NCI-H510A (cell line): ENCODE measurements around the gene PPM1L.
"Not testable (repeated sequence)": the region's sequence is repeated elsewhere in the genome, so short reads cannot be mapped to it uniquely, and the experiment has no call there.

Experiments used
- DNase-seq: peaks from one replicate; lab custom pipeline; 2025; lab: John Stamatoyannopoulos, UW

Gene PPM1L

DNA sequence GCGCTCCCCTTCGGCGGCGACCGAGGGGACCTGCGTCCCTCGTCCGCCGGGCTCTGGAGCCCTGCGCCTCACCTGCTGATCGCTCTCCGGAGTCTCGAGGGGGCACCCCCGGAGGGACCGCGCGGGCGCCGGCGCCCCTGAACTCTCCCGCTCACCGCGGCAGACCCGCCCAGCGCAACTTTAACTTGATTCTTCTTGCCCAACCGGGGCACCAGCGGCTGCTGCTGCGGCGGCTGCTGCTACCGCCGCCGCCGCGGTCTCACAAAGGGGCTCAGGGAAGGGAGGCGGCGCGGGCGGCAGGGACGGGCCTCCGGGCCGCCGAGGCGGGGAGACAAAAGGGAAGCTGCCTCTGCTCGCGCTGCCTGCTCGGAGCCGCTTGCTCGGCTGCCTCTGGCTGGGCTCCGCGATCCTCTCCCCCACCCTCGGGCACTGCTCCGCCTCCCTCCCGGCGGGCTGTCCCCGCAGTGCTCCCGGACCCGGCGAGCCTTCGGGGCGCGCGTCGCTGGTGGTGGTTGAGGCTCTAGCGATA lies at the start of gene PPM1L:
TSS of gene PPM1L (plus strand) at position 456 of the 529 bp plus-strand sequence.
- DNase-seq, result no peak

DNA sequence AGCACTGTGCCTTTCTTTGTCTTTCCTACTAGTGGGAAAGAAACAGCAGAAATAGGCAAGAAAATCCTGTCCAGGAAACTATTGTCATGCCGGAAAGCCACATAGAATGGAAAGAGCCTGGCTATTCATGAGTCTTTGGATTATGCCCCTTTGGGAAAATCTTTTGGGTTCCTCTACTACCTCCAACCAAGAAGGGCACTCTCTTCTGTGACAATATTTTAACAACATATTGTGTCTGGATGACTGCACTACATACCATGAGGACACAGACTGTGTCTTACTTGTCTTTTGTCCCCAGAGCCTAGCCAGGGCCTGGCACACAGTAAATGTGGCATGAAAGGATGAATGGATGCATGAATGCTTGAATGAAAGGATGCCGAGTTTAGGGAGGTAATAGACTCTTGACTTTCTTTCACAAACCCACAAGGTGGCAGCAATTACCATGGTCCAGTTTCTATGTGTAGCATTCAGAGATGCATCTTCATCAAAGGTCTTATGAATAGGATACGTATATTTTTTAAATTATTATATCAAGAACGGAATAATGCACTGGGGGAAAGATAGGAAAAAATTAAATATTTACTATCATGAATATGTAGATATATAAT lies 48.7 kb upstream of the PPM1L start:
- DNase-seq, result peak; percentile 29

DNA sequence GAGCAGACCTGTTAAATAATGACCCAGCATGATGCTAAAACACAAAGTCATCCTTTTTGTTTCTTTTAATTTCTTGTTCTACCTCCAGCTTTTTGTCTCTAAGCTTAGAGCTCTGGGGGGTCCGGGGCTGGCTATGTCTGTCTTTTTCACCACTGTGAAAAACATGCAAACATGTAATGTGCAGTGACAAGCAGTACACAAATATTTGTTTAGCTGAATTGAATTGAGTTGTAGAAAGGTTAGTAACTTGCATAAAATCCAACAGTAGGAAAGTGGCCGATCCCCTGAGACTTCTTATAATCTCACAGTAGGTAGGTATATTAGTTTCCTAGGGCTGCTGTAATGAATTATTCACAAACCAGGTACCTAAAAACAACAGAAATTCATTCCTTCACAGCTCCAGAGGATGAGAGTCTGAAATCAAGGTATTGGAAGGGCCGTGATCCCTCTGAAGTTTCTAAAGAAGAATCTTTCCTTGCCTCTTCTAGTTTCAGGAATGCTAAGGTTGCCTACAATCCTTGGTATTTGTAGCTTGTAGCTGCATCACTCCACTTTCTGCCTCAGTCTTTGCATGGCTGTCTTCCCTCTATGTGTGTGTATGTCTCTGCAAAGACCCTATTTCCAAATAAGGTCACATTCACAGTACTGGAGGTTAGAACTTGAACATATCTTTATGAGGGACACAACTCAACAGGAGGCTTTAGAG lies 46.4 kb upstream of the PPM1L start:
- no peak for DNase-seq

DNA sequence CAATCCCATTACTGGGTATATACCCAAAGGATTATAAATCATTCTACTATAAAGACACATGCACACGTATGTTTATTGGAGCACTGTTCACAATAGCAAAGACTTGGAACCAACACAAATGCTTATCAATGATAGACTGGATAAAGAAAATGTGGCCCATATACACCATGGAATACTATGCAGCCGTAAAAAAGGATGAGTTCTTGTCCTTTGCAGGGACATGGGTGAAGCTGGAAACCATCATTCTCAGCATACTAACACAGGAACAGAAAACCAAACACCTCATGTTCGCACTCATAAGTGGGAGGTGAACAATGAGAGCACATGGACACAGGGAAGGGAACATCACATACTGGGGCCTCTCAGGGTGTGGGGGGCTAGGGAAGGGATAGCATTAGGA lies 42.9 kb upstream of the PPM1L start:
- not testable (repeated sequence) for DNase-seq

DNA sequence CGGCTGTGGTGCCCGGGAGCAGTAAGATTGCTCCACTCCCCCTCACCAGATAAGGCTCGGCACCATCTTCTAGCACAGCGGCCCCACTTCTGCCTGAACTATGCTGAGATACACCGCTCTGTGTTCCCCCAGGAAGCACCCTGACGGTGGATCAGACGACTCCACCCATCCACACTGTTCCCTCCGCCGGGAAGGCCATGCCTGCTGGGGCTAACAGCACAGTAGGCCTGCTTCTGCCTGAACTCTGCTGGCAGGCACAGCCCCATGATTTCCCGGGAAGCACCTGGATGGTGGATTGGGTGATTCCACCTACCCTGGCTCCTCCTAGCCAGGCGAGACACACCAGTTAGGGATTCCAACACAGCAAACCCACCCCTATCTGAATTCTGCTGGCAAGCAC lies 36.3 kb upstream of the PPM1L start:
- DNase-seq, result no peak

DNA sequence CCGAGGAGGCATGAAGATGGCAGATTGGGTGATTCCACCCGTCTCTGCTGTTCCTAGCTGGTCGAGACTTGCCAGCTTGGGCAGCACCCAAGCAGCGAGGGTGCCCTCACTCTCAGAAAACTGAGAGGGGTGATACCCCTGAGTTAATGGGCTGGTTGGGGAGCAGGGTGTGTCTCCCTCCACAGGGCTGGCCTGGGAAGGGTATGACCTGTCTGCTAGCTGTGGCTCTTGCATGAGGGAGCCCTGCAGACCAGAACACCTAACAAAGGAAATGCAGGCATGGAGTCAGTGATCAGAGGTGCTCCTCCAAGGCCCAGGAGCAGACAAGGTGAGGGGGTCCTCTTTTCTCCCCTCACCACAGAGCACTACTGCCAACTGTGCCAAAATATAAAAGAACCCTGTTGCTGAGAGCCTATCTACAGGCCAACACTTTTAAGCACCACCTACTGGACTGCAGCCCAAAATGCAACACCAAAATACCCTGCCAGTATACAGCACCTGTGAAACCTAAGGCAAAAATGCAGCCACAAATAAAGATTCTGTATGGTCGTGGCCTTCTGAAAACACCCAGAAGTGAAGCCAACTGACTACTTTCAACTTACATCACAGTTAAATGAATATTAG lies 35.8 kb upstream of the PPM1L start:
- no peak for DNase-seq

DNA sequence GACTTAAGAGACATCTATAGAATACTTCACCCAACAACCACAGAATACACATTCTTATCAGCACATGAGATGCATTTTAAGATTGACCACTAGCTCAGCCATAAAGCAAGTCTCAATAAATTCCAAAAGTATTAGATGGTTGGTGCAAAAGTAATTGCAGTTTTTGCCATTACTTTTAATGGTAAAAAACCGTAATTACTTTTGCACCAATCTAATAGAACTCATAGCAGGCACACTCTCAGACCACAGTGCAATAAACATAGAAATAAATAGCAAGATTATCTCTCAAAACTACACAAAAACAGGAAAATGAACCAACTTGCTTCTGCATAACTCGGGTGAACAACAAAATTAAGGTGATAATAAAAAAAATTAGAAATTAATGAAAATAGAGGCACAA lies 33.7 kb upstream of the PPM1L start:
- no peak for DNase-seq

DNA sequence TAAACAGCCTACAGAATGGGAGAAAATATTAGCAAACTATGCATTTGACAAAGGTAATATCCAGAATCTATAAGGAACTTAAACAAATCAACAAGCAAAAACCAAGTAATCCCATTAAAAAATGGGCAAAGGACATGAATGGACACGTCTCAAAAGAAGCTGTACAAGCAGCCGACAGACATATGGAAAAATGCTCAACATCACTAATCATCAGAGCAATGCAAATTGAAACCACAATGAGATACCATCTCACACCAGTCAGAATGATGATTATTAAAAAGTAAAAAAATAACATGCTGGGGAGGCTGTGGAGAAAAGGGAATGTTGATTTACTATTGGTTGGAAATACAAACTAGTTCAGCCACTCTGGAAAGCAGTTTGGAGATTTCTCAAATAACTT lies 30.7 kb upstream of the PPM1L start:
- no peak for DNase-seq

DNA sequence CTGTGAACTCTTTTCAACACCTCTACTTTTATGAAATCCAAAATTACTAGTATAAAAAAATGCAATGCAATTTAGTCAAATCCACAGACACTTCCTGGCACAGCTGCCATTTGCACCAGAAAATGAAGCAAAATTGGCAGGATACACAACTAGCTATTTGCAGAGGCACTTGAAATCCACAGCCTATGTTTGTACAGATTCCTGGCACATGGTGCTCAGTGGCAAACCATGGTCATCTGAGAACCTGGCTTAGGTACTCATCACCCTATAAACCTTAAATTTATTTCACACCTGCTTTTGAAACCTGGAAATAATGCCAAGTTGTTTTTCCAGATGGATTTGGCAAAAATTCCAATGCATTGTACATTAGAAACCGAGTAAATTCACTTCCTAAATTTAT lies 20.2 kb upstream of the PPM1L start:
- no peak for DNase-seq

DNA sequence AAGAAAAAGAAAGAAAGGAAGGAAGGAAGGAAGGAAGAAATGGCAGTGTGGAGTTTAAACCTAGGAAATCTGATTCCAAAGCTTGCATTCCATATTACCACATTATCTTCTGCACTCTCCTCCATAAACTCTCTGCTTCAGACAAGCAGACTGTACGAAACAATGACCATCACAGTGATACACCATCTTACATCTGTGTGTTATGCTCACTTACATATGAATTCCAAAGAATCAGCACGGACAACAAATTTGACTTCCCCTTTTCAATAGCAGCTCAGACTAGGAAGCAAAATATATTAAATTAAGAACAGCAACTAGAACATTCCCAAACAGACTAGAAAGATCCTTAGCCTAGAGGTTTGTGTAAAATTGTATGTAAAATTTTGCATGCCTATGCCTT lies 18.0 kb upstream of the PPM1L start:
- DNase-seq, result no peak

DNA sequence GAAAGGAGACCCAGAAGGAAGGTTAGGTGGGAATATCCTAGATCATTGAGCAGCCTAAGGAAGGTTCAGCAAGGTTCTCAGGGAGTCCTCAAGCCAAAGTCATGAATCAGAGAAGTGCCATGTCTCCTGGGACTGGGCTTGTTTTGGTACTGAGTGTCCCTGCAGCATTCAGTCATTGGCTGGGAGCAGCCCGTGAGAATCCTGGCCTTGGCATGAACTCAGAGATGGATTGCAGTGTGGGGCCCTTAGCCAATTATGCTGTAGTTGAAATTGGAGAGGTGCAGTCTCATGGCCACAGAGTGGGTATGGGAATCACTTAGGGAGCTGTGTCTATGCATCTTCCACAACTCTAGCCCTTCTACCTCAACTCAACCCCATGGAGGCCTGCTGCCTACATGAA lies 17.0 kb upstream of the PPM1L start:
- DNase-seq, result no peak

DNA sequence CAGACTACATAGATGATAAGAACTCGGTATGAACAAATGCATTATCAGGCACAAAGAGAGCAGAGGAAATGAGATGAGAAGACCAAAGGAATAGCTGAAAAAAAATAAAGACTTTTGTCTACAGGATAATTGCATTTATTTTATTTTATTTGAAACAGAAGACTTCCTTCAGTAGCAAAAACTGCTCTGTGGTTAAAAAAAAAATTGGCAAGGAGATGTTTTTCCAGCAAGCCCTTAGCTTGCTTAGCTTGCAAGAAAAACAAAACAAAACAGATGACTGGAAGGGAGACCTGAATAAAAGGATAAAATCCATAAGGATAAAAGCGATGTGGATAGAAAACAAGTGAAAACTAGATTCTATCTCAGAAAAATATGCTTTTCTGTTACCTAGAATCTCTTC lies 9.1 kb upstream of the PPM1L start:
- no peak for DNase-seq

DNA sequence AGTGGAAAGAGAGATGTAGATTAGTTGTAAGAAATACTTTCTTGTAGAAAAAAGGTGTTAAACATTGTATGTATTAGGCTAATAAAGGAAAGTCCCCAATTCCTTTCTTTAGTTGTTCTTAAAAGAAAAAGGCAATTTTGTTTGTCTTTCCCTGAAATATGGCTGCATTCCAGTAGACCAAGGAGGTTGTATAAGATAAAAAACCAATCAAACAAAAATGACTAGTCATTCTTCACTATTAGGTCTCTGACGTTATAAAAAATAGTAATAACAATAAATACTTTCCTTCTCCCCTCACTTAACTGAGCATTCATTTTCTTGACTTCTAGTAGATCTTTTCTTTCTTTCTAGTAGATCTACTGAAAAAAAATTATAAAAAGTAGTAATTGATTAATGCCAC lies 8.6 kb upstream of the PPM1L start:
- DNase-seq, result no peak

DNA sequence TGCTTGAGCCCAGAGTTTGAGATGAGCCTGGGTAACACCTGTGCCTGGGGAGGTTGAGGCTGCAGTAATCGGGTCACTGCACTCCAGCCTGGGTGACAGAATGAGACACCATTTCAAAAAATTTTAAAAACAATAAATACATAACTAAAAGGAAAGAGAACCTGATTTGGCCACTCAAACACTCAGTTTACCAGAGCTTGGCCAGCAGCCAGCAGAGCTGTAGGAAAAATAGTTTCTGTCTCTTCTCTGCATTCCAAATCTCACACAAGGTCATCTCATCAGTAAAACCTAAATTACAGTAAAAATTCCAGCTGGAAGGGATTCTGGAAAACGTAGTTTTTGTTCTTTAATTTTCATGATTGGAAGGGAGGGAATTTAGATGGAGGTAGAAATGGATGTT lies 7.8 kb upstream of the PPM1L start:
- no peak for DNase-seq

DNA sequence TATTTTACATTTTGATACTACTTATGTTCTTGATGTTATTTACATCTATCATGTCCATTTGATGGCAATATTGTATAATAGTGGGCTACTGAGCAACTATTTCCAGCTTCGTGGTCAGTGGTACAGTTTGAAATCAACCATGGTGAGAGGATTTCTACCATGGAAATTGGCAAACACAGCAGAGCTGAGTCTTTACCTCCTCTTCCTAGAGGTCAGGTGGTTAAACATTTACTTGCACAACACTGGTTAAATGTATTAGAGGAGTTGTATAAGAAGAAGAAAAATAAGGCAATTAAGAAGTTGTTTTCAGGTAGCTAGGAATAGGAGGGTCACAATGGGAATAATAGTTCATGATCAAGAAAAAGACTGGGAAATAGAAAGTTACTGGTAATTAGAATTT lies 7.2 kb upstream of the PPM1L start:
- DNase-seq, result no peak

DNA sequence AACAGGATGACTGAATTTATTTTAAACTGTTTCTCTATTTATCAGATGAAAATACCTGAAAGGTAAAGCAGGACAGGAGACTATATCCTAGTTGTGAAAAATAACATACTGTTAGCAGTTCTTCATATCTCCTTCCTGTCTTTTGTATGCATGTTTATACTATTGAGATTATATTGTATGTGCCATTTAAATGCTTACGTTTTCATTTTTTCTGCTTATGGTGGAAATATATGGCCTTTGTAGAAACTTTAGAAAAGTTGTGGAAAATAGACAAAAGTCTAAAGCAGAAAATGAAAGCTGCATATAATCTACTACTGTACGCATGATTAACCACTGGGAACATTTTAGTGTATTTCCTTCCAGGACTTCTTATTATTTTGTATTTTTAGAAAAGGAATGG lies 2.1 kb upstream of the PPM1L start:
- DNase-seq, result no peak

DNA sequence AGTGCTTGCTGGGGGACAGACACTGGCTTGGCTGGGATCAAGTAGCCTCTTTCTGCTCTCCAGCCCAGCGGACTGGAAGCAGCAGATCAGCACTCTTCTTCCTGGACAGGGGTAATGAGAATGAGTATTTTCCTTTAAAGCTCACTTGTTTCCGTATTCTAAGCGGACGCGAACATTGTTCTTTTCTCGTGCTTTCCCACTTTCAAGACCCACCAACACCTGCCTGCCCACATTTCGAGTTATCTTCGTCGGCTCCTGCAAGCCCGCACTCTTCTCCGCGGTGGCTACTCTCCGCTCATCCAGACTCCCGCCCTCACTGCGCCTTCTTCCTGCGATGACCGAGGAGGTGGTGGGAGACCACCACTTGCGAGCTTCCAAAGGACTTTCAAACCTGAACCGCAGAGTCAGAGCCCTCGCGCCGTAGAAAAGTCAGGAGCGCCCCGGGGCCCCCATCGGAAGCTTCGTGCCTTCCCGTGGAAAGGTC lies 1.6 kb upstream of the PPM1L start:
- DNase-seq, result no peak

DNA sequence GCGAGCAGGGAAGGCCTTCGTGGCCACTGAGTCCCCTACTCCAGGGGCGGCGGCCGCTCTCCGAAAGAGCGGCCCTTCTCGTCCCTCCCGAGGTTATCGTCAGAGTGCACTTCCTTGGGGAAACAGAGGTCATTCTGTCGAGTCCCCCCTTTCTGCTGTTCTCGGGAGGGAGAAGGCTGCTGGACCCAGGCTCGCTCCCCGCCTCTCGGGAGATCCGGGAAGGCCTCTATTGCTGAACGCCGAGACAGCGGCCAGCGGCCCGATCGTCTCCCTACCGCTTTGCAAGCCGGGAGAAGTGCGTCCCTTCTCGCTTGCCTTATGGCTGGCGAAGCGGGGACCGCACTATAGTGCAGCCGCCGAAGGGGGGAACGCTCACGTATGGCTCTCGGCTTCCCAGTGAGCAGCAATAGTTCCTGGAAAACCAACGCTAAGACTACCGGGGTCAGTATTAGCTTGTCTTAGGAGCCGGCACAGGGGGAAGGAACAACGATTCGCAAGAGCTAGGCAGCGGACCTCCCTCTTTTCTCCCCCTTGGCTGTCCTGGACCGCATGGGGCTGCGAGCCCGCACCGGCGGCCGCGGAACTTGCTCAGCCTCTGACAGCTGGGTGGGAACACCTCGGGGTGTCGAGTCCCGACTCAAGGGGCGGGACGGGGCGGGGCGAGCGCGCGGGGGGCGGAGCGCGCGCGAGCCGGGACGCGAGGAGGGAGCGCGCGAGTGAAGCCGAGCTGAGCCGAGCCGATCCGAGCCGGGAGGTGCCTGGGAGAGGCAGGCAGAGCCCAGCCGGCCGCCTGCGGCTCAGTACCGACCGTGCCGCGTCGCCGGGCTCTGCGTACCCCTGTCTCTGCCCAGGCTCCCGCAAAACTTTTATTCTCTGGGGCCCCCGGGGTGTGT lies 930 bp upstream of the PPM1L start:
- DNase-seq, result peak; percentile 83

DNA sequence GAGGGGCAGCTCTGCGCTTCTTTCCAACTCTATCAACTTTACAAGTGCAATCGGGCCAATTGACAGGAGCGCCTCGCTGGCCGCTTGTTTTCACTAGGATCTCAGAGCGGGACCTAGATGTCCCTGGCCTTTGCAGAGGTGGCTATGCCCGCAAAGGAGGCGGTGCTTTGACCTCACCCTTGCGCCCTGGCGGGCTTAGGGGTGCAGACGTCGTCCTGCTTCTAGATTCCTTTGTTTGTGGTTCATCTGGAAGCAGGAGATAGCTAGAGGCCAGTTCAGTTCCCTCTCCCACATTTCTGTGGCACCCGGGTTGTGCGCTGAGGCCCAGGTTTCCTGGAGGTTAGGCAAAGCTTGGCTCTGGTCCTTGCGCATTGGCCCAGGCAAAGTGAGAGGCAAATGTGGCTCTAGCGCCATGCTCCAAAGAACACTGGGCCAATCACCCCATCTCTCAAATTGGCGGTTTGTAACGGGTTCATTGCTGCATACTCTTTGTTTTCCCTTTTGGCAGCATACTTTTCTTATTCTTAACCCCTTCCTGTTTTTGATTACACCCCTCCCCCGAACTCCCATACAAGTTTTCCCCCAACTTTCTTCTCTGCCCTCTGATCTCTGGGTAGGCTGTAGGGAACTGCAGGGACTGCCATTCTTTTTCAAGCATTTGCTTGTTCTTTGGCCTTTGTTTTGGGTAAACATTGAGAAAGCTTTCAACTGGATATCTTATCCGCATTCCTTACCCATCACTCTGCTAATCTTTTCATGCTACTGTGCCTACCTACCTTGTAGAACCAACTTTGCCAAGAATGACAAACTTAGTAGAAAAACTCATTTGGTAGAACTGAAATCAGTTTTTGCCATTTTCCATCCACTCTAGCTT lies 1.4 kb downstream of the PPM1L start:
- DNase-seq, result no peak

DNA sequence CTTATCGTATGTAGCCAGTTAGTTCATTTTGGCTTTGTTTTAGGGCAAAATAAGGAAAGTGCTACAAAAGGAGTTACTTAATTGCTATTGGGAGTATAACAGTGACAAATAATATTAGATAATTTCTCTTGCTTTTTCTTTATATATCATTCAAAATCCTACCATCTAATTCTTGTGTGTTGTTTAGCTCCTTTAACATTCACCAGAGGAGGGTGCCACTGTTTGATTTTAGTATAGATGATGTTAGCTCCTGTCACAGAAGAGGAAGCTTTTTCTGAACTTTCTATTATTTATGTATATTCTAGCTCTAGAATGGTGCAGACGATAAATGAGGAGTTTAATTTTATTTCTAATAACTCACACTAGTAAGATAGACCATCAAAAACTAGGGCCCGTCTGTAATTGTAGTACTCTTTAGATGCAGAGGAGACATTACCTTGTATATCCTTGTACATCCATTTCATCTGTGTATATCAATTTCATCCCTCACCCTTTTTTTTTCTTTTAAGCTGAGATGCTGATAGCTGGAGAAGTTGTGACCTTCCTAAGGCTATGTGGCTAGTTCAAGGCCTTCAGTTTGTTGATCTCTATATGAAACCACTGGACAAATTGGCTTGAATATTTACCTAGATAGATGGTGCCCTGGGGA lies 3.0 kb downstream of the PPM1L start:
- DNase-seq, result no peak

DNA sequence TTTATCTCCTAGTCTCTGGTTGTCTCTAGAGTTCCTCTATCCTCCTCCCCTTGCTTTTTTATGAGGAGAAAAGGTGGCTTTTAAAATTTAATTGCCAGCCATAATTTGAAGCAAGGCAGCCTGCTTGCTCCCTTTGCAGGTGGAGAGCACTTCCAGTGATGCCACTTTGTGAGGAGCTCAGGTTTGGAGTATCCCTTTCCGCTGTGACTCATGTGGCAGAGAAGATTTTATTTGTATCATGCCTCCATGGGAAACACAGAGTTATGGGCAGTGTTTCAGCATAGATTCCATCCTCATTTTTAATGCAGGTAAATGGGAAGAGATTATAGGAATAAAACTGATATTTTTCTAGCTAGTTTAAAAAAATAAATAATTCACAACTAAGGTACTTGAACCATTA lies 7.0 kb downstream of the PPM1L start:
- DNase-seq, result no peak
